Measurements from ENCODE around the gene C5orf47. TPM values are rescaled to one million over a fixed set of nuclear protein-coding genes. Genes with fewer than 3 reads are reported as not detected.

Gene C5orf47
- polyA plus RNA-seq, 1 donor, result 0.14 TPM

DNA sequence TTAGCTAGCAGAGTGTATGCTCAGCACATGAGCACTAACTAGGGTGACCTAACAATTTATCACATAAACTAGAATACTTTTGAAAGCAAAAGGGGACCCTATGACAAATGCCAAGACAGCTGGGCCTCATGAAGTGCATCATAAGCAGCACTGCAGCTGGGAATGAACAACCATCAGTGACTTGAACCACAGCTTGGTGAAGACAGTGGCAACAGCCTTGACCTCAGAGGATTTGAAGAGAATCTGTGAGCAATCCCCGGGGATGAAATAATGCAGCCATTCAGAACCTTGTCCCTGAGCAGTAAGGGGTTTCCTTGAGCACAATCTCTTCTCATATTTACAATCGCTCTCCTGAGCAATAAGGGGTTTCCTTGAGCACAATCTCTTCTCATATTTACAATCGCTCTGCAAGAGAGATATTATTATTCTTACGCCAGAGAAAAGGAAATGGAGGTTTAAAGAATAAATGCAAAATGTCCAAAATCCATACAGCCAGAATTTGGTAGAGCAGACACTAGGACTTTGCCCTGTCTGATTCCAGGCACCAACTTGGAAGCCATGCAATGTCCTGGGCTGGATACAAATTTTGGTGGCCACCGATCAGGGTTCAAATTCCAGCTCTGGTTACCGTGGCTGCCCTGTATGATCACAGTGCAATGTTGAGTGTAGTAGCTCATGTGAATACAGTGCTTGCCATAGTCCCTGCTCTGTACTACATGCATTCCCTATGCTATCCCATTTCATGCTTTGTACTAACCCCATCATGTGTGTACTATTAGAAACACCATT is 55.7 kb downstream of the C5orf47 start:
- no peak for DNase-seq (ENCODE audit: low read depth)

DNA sequence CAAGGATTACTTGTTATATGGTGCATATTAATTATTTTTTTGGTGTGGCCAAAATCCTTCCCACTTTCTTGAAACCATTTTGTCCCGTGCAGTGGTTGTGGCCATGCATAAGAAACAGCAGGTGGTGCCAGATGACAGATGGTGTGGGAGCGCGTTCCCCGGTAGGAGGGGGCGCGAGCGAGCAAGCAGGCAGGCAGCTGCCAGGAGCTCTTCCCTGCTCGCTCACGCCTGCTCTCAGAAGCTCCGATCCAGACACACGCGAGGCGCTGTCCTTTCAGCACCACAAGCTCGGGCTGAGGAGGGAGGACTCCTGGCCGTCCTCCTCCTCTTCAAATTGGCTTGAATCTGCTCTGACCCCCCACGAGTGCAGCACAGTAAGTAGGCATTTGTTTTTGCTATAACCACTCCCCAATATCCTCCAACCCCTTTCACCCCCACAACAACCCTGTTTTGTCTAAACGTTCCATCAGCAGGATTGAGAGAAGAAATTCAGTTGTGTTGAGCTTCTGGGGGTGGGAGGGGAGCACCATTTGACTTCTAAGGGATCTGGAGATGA is 56.6 kb downstream of the C5orf47 start, which contains the start of gene NSG2:
Gene NSG2 (plus strand): TSS at position 237 of the 556 bp plus-strand sequence. CDS start 1,050 bp downstream, outside the sequence.
- peak; percentile 77 for DNase-seq (ENCODE audit: low read depth)

DNA sequence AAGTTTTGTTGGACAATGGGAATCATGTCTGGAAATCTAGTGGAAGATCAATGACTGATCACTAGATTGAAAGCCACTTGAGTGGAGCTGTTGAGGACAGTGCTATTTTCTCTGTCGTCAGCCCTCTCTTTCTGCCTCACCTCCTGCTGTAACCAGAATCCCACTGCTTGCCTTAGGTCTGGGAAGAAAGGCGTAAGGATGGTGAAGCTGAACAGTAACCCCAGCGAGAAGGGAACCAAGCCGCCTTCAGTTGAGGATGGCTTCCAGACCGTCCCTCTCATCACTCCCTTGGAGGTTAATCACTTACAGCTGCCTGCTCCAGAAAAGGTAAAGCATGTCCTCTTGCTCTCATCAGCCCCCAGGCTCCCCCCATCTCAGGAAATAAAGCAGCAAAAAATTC is 57.6 kb downstream of the C5orf47 start:
- DNase-seq (ENCODE audit: low read depth), result no peak

DNA sequence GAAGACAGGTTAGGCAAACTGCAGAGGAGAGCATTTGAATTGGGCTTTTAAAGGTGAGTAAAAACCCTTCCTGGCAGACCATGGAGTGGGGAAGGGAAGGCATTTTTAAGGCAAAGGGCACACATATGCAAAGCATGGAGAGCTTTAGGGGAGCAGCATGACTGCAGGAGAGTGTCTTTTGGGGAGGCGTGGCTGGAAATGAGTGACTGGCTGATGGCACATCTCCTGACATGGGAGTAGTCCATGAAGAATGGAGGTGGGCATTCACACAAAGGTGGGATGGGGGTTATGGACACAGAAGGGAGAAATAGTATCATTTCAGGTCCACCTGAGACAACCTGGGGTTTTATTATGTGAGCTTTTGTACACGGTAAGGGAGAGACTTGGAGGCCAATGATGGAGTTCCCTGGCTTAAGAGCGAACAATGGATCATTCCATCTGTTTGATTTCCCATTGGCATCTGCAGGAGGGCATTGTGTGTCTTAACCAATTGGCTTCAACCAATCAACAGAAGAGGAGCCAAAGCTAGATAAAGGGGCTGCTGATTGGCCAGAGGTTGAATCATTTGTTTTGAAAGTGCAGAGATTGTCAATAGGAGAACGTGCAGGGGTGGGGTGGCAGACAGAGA is 58.6 kb downstream of the C5orf47 start:
- no peak for DNase-seq (ENCODE audit: low read depth)

DNA sequence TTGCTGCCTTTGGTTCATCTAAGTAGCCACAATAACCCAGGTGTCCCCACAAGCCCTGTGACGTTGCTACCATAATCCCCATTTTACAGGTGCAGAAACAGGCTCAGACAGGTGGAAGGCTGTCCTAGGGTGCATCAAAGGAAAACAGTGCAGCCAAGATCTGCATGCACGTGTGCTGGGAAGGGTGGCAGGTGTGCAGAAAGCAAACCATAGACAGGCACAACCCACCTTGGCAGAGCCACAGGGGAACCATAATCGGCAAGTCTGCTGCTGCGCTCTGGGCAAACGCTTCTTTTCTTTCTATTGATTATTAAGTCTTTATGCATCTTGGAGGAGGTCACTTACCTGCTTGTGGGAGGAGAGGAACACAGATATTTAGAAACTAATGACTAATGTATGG is 63.7 kb downstream of the C5orf47 start:
- DNase-seq (ENCODE audit: low read depth), result no peak

DNA sequence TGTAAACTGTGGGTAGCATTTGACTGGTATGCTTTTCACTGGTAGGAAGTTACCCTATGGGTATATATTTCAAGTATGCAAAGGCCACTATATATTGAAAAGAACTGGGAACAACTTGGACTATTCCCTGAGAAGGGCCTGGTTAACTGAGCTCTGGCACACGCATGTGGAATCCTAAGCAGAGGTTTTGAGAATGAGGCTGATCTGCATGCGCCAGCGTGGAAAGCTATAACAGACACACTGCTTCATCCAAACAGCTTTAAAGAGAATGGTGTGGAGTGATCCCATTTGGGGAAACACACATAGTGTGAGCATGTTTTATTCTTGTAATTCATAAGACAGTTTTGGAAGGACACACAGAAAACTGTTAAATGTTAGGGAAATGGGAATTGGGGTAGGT is 64.9 kb downstream of the C5orf47 start:
- DNase-seq (ENCODE audit: low read depth), result no peak

Other genes starting within 250 kb of the C5orf47 start
- 41.9 TPM for gene CPEB4, start 100.8 kb upstream of the C5orf47 start, polyA plus RNA-seq (ENCODE audit: insufficient read length)
- 0.40 TPM for gene NSG2, start 56.5 kb downstream of the C5orf47 start, polyA plus RNA-seq (ENCODE audit: insufficient read length)